Tibial artery (tissue), 4 donors: Measurements from ENCODE around the gene TPPP3.

ENCODE experiments used
- DNase-seq, 2 donors: peaks; one replicate each; pipeline ENCODE4 v3.0.0-alpha.2; 2019
- H3K27ac ChIP-seq, 2 donors: fragments of 200-600 bp; sonication (generic) in 1 of 2; 1 replicate in 1 of 2; 2 replicates in 1 of 2; pipeline ENCODE4 v1.5.1; 2018 to 2019; ENCODE audit warnings: mild to moderate bottlenecking in 1 of 2
- H3K27me3 ChIP-seq, 2 donors: fragments of 200-600 bp; sonication (generic) in 1 of 2; one replicate each; pipeline versions ENCODE4 v1.5.1 to v1.6.0; 2016 to 2019
- H3K36me3 ChIP-seq, 3 donors: fragments of 200-600 bp; sonication (generic) in 2 of 3; one replicate each; pipeline ENCODE4 v1.5.1; 2016 to 2019; ENCODE audit warnings: mild to moderate bottlenecking in 2 of 3
- H3K4me1 ChIP-seq, 4 donors: fragments of 200-600 bp; sonication (generic) in 2 of 4; 1 replicate in 3 of 4; 2 replicates in 1 of 4; pipeline ENCODE4 v1.5.1; 2016 to 2019
- H3K4me3 ChIP-seq, 2 donors: fragments of 200-600 bp; sonication (generic) in 1 of 2; 1 replicate in 1 of 2; 2 replicates in 1 of 2; pipeline ENCODE4 v1.5.1; 2018 to 2019; ENCODE audit warnings: mild to moderate bottlenecking in 2 of 2
- H3K9me3 ChIP-seq, 3 donors: fragments of 200-600 bp; sonication (generic) in 1 of 3; one replicate each; pipeline ENCODE4 v1.5.1; 2016 to 2019
- CTCF ChIP-seq, 2 experiments: fragments of 200-600 bp in 1 of 2; fragments of 450-650 bp in 1 of 2; IDR thresholded peaks; one replicate each; pipeline ENCODE4 v1.5.1; 2017 to 2019; ENCODE audit warnings: antibody characterized with exemption in 2 of 2, mild to moderate bottlenecking in 1 of 2, moderate library complexity in 1 of 2
- intact Hi-C: fragments of 100-400 bp; cut with DNase I; formaldehyde crosslinking; loops from one replicate; pipeline ENCODE4 v1.15.0; 2023; ENCODE audit warnings: low total_unique reads

The TPPP3 gene

DNA sequence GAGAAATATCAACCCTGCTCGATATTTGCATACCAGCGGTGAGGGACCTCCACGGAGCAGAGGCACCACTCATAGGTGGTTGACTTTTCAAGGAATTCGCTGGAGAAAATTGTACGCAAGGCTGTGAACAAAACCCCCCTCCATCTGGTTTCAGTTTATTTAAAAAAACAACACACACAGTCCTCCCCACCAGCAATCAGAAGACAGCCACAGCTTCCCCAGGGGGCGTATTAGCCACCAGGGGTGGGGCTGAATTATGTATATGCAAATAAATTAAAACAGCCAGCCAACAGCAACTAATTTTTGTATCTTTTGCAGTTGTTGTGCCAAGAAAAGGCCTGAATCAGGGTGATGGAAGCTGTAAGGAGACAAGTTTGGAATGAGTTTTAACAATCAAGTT lies 31.8 kb upstream of the TPPP3 start:
- H3K4me3 ChIP-seq = no peak overlapping the region
- no peak for TF ChIP-seq CTCF (IDR thresholded peaks at IDR 0.05)
- H3K27me3 ChIP-seq = peaks cover 0 to 55% of the 10 kb centered on the region in 2 donors
- no peaks in the 10 kb centered on the region for H3K36me3 ChIP-seq
- peaks cover 0 to 16% (median under 1%) of the 10 kb centered on the region in 4 donors for H3K4me1 ChIP-seq
- H3K9me3 ChIP-seq = no peaks in the 10 kb centered on the region
- intact Hi-C loops = loop anchor here (5.0 kb wide), 2 partner anchors 37 to 653 kb away; no protein-coding TSS in a partner anchor
- no peak overlapping the region for H3K27ac ChIP-seq
- DNase-seq = no peak

DNA sequence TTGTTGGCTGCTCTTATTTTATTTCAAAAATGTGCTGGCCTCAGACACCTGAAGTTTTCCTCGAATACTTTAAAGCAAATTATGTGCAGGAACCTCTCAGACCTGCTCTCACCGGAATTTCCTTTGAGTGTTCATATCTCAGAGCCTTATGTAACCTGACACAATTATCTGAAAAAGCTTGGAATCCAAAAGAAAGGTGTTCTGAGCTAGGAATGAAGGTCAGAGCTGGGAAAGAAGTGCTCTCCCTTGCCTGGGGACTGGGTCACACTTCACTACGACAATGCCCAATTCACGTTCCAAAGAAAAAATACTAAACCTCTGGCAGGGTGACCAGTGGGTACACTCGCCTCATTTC lies 30.9 kb upstream of the TPPP3 start:
- intact Hi-C loops = no loop called here
- peaks cover 0 to 47% of the 10 kb centered on the region in 2 donors for H3K27me3 ChIP-seq
- DNase-seq = no peak

GRCh38 chr16:67423611-67424260 lies 30.4 kb upstream of the TPPP3 start:
- Histone ChIP-seq H3K36me3 (no peaks in the 10 kb centered on the region), H3K4me3 (no peak overlapping the region), H3K4me1 (peaks cover 0 to 12% (median 0%) of the 10 kb centered on the region in 4 donors), H3K9me3 (no peaks in the 10 kb centered on the region), H3K27ac (no peak overlapping the region), H3K27me3 (peaks cover 0 to 42% of the 10 kb centered on the region in 2 donors)
- no peak for DNase-seq
- no peak for TF ChIP-seq CTCF (IDR thresholded peaks at IDR 0.05)
- intact Hi-C loops = no loop called here

More for the DNA sequence above, 30.9 kb upstream of the TPPP3 start:
- no peaks in the 10 kb centered on the region for H3K36me3 ChIP-seq
- peaks cover 0 to 14% (median 0%) of the 10 kb centered on the region in 4 donors for H3K4me1 ChIP-seq
- TF ChIP-seq CTCF (IDR thresholded peaks at IDR 0.05) = no peak
- H3K27ac ChIP-seq = no peak overlapping the region
- no peaks in the 10 kb centered on the region for H3K9me3 ChIP-seq
- H3K4me3 ChIP-seq = no peak overlapping the region

DNA sequence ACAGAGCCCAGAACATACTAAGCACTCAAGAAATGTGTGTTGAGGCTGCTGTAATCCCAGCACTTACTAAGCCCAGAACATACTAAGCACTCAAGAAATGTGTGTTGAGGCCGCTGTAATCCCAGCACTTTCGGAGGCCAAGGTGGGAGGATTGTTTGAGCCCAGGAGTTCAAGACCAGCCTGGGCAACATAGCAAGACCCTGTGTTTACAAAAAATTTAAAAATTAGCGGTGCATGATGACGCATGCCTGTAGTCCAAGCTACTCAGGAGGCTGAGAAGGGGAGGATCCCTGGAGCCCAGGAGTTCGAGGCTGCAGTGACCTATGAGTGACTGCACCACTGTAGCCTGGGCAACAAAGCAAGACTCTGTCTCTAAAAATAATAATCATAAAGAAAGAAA lies 29.7 kb upstream of the TPPP3 start:
- DNase-seq = no peak
- Histone ChIP-seq H3K4me3 (no peak overlapping the region), H3K36me3 (no peaks in the 10 kb centered on the region), H3K27ac (no peak overlapping the region), H3K9me3 (no peaks in the 10 kb centered on the region), H3K4me1 (peaks cover 0 to 4% (median 0%) of the 10 kb centered on the region in 4 donors), H3K27me3 (peaks cover 0 to 34% of the 10 kb centered on the region in 2 donors)
- TF ChIP-seq CTCF (IDR thresholded peaks at IDR 0.05) = no peak
- intact Hi-C loops = no loop called here

DNA sequence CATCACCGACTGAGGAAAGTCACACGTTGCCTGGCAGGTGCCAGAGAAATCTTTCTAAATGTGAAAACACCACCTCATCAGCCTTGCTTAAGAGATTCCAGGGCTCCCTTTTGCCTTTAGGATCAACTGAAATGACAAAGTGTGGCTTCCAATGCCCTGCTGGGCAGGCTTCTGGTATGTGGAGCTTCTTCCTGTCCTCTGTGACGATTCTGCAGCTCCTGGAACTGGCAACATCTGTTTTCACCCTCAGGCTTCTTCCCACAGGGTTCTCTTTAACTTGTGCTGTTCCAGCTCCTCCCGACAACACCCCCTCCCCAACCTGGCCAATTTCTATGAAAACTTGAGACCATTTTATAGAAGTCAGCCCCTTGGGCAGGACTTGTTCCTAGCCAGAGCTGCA lies 27.7 kb upstream of the TPPP3 start:
- Histone ChIP-seq H3K9me3 (no peaks in the 10 kb centered on the region), H3K4me1 (peaks cover 0 to 6% (median 3%) of the 10 kb centered on the region in 4 donors), H3K27ac (no peak overlapping the region), H3K36me3 (no peaks in the 10 kb centered on the region), H3K4me3 (no peak overlapping the region), H3K27me3 (peaks cover 0 to 21% of the 10 kb centered on the region in 2 donors)
- no peak for DNase-seq
- intact Hi-C loops = no loop called here
- TF ChIP-seq CTCF (IDR thresholded peaks at IDR 0.05) = no peak
